ENCODE results near the gene FASTKD3.
"Not testable (repeated sequence)": the region's sequence is repeated elsewhere in the genome, so short reads cannot be mapped to it uniquely, and the experiment has no call there.

Gene FASTKD3

GRCh38 chr5:7868773-7869473, at the start of gene FASTKD3, which contains the start of gene MTRR:
TSS of gene FASTKD3 (minus strand) at chr5:7869031. CDS start at chr5:7868083, 948 bp downstream.
TSS of gene MTRR (plus strand) at chr5:7869148. CDS start at chr5:7870795, 1,647 bp downstream.
- peak; percentile 92 for DNase-seq

GRCh38 chr5:7917130-7918123, 48.6 kb upstream of the FASTKD3 start:
- no peak for DNase-seq

- no peak for DNase-seq
Measured at GRCh38 chr5:7916171-7916804, 47.5 kb upstream of the FASTKD3 start.

- DNase-seq: not testable (repeated sequence)
Measured at GRCh38 chr5:7911429-7911771, 42.6 kb upstream of the FASTKD3 start.

GRCh38 chr5:7910738-7911428, 42.1 kb upstream of the FASTKD3 start:
- no peak for DNase-seq

- no peak for DNase-seq
Measured at GRCh38 chr5:7908317-7908716, 39.5 kb upstream of the FASTKD3 start.

- no peak for DNase-seq
Measured at GRCh38 chr5:7907612-7908011, 38.8 kb upstream of the FASTKD3 start.

GRCh38 chr5:7904170-7904569, 35.3 kb upstream of the FASTKD3 start:
- peak; percentile 15 for DNase-seq

- DNase-seq: no peak
Measured at GRCh38 chr5:7902666-7903625, 34.1 kb upstream of the FASTKD3 start.

GRCh38 chr5:7902201-7902600, 33.4 kb upstream of the FASTKD3 start:
- no peak for DNase-seq

GRCh38 chr5:7897014-7897600, 28.3 kb upstream of the FASTKD3 start:
- DNase-seq: peak; percentile 25

GRCh38 chr5:7894860-7895259, 26.0 kb upstream of the FASTKD3 start:
- no peak for DNase-seq

GRCh38 chr5:7894439-7894838, 25.6 kb upstream of the FASTKD3 start:
- no peak for DNase-seq

- DNase-seq: no peak
Measured at GRCh38 chr5:7888901-7889300, 20.1 kb upstream of the FASTKD3 start.

- DNase-seq: peak; percentile 40
Measured at GRCh38 chr5:7886849-7887475, 18.1 kb upstream of the FASTKD3 start.

GRCh38 chr5:7884491-7885267, 15.8 kb upstream of the FASTKD3 start:
- no peak for DNase-seq

GRCh38 chr5:7882926-7883325, 14.1 kb upstream of the FASTKD3 start:
- no peak for DNase-seq

GRCh38 chr5:7881816-7882215, 13.0 kb upstream of the FASTKD3 start:
- no peak for DNase-seq

GRCh38 chr5:7881091-7881490, 12.3 kb upstream of the FASTKD3 start:
- DNase-seq: no peak

GRCh38 chr5:7878381-7878873, 9.6 kb upstream of the FASTKD3 start:
- peak; percentile 38 for DNase-seq

All from kidney glomerular epithelial cell (primary cell).